Right hindlimb (tissue), 1 donor: ENCODE results near the gene PFKL.

ENCODE experiments used
- DNase-seq: peaks from one replicate; pipeline ENCODE4 v3.0.0-alpha.2; 2018

The PFKL gene

GRCh38 chr21:44314561-44314960 is 14.7 kb downstream of the PFKL start:
- no peak for DNase-seq

- no peak for DNase-seq
Observed at GRCh38 chr21:44315691-44316203, 15.9 kb downstream of the PFKL start.

GRCh38 chr21:44316277-44316900 is 16.5 kb downstream of the PFKL start:
- DNase-seq = no peak

GRCh38 chr21:44317241-44317782 is 17.5 kb downstream of the PFKL start:
- DNase-seq = no peak

GRCh38 chr21:44317871-44318270 is 18.0 kb downstream of the PFKL start:
- no peak for DNase-seq

- DNase-seq = no peak
Observed at GRCh38 chr21:44318489-44319285, 18.8 kb downstream of the PFKL start.

GRCh38 chr21:44319407-44320065 is 19.7 kb downstream of the PFKL start:
- DNase-seq = no peak

- DNase-seq = no peak
Observed at GRCh38 chr21:44320847-44321246, 21.0 kb downstream of the PFKL start.

- no peak for DNase-seq
Observed at GRCh38 chr21:44321846-44322450, 22.1 kb downstream of the PFKL start.

- no peak for DNase-seq
Observed at GRCh38 chr21:44322621-44323325, 22.9 kb downstream of the PFKL start.

- DNase-seq = no peak
Observed at GRCh38 chr21:44323591-44323990, 23.7 kb downstream of the PFKL start.

GRCh38 chr21:44324106-44324853 is 24.4 kb downstream of the PFKL start:
- no peak for DNase-seq

GRCh38 chr21:44324854-44325107 is 24.9 kb downstream of the PFKL start:
- DNase-seq = no peak

- DNase-seq = no peak
Observed at GRCh38 chr21:44325386-44326271, 25.8 kb downstream of the PFKL start.

- no peak for DNase-seq
Observed at GRCh38 chr21:44326272-44326647, 26.4 kb downstream of the PFKL start.

GRCh38 chr21:44326716-44327602 is 27.1 kb downstream of the PFKL start:
- no peak for DNase-seq

GRCh38 chr21:44327603-44327974 is 27.7 kb downstream of the PFKL start:
- no peak for DNase-seq

GRCh38 chr21:44328242-44328895 is 28.5 kb downstream of the PFKL start:
- DNase-seq = no peak
